A549 (cell line): ENCODE results near the gene FAM228A.

Experiments used
- CBX2 ChIP-seq: fragments of 200-600 bp; sonication (generic); IDR thresholded peaks from 2 replicates; pipeline ENCODE4 v1.6.1; 2016; ENCODE audit warnings: low read depth, mild to moderate bottlenecking, borderline replicate concordance
- CHD2 ChIP-seq: fragments of 150-350 bp; IDR thresholded peaks from 2 replicates; pipeline ENCODE4 v1.6.1; 2014; ENCODE audit warnings: low read length; ENCODE audit not compliant: partially characterized antibody
- FOSL2 ChIP-seq, 2 experiments: fragments of 450-650 bp in 1 of 2; fragments of >200 bp in 1 of 2; sonication (Bioruptor Twin) in 1 of 2; formaldehyde crosslinking; IDR thresholded peaks; 2 replicates each; pipeline versions ENCODE4 v1.5.0 to v1.6.1; 2016 to 2020; ENCODE audit warnings: mild to moderate bottlenecking in 1 of 2, moderate library complexity in 1 of 2
- JUN ChIP-seq, 2 experiments: fragments of >200 bp; sonication (Bioruptor Twin); formaldehyde crosslinking; IDR thresholded peaks; 2 replicates in 1 of 2; 3 replicates in 1 of 2; pipeline ENCODE4 v1.6.1; 2016 to 2017
- MAFK ChIP-seq: fragments of 450-650 bp; IDR thresholded peaks from 2 replicates; pipeline ENCODE4 v1.6.1; 2014; ENCODE audit not compliant: partially characterized antibody
- NR3C1 ChIP-seq: fragments of >200 bp; sonication (Bioruptor Twin); formaldehyde crosslinking; IDR thresholded peaks from 3 replicates; pipeline ENCODE4 v1.6.1; 2017
- POLR2A ChIP-seq: IDR thresholded peaks from 2 replicates; pipeline ENCODE4 v1.6.1; 2012; ENCODE audit warnings: mild to moderate bottlenecking, low read length
- RFX5 ChIP-seq: fragments of 450-650 bp; IDR thresholded peaks from 2 replicates; pipeline ENCODE4 v1.7.1; 2014; ENCODE audit warnings: antibody characterized with exemption, mild to moderate bottlenecking, moderate library complexity
- TF ChIP-seq, protein P1 (sequence below): fragments of >200 bp; sonication (Bioruptor Twin); formaldehyde crosslinking; IDR thresholded peaks from 3 replicates; pipeline ENCODE4 v1.5.1; 2016
- TF ChIP-seq, protein P2 (sequence below): IDR thresholded peaks from 2 replicates; pipeline ENCODE4 v1.6.1; 2012; ENCODE audit warnings: low read depth, borderline replicate concordance

- TF ChIP-seq, protein P1, sequence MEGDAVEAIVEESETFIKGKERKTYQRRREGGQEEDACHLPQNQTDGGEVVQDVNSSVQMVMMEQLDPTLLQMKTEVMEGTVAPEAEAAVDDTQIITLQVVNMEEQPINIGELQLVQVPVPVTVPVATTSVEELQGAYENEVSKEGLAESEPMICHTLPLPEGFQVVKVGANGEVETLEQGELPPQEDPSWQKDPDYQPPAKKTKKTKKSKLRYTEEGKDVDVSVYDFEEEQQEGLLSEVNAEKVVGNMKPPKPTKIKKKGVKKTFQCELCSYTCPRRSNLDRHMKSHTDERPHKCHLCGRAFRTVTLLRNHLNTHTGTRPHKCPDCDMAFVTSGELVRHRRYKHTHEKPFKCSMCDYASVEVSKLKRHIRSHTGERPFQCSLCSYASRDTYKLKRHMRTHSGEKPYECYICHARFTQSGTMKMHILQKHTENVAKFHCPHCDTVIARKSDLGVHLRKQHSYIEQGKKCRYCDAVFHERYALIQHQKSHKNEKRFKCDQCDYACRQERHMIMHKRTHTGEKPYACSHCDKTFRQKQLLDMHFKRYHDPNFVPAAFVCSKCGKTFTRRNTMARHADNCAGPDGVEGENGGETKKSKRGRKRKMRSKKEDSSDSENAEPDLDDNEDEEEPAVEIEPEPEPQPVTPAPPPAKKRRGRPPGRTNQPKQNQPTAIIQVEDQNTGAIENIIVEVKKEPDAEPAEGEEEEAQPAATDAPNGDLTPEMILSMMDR: no peak
- TF ChIP-seq POLR2A (no peak), FOSL2 (IDR thresholded peaks at IDR 0.05) (no peak), FOSL2 (CRISPR knock-in tag; IDR thresholded peaks at IDR 0.05) (no peak), CHD2 (no peak), JUN (IDR thresholded peaks at IDR 0.05) (no peak), NR3C1 (no peak), RFX5 (no peak), MAFK (no peak), CBX2 (no peak)
- TF ChIP-seq, protein P2, sequence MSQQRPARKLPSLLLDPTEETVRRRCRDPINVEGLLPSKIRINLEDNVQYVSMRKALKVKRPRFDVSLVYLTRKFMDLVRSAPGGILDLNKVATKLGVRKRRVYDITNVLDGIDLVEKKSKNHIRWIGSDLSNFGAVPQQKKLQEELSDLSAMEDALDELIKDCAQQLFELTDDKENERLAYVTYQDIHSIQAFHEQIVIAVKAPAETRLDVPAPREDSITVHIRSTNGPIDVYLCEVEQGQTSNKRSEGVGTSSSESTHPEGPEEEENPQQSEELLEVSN: no peak
Measured at GRCh38 chr2:24225499-24226242, 50.8 kb downstream of the FAM228A start.
